Activated naive CD4-positive, alpha-beta T cell treated with anti-CD3 and anti-CD28 coated beads for 36 hours (primary cell): ENCODE data around the gene PDE12. TPM values are rescaled to one million over a fixed set of nuclear protein-coding genes. Genes with fewer than 3 reads are reported as not detected.
A peak's percentile ranks its signal among the peaks of the same experiment; 100 is the strongest.

ENCODE experiments used
- CTCF ChIA-PET: fragments of 350-600 bp; sonication (Branson Sonifier 250); formaldehyde crosslinking; loops from one replicate; lab custom pipeline; 2021; ENCODE audit warnings: antibody characterized with exemption; lab: Charles Lee
- DNase-seq: peaks from one replicate; pipeline ENCODE4 v3.0.0-alpha.2; 2020
- H3K27ac Mint-ChIP-seq: one replicate; pipeline ENCODE4 v1.8.0; 2021; ENCODE audit warnings: mild to moderate bottlenecking, mixed read lengths
- H3K27me3 Mint-ChIP-seq: one replicate; pipeline ENCODE4 v1.8.0; 2021; ENCODE audit warnings: low read depth, mixed read lengths
- H3K36me3 Mint-ChIP-seq: one replicate; pipeline ENCODE4 v1.8.0; 2021; ENCODE audit warnings: low read depth, mixed read lengths
- H3K4me1 Mint-ChIP-seq: one replicate; pipeline ENCODE4 v1.8.0; 2021; ENCODE audit warnings: low read depth, mixed read lengths
- H3K4me3 Mint-ChIP-seq: one replicate; pipeline ENCODE4 v1.8.0; 2021; ENCODE audit warnings: mild to moderate bottlenecking, moderate library complexity, mixed read lengths
- H3K9me3 Mint-ChIP-seq: one replicate; pipeline ENCODE4 v1.8.0; 2021; ENCODE audit warnings: mixed read lengths
- intact Hi-C: fragments of 100-400 bp; cut with micrococcal nuclease; formaldehyde crosslinking; loops from one replicate; pipeline ENCODE4 v1.15.1; 2023
- total RNA-seq, 2 experiments: library from RNA; stranded (reverse); gene quantifications; one replicate each; pipeline ENCODE4 v1.2.3, GENCODE V29; 2021

The PDE12 gene, protein sequence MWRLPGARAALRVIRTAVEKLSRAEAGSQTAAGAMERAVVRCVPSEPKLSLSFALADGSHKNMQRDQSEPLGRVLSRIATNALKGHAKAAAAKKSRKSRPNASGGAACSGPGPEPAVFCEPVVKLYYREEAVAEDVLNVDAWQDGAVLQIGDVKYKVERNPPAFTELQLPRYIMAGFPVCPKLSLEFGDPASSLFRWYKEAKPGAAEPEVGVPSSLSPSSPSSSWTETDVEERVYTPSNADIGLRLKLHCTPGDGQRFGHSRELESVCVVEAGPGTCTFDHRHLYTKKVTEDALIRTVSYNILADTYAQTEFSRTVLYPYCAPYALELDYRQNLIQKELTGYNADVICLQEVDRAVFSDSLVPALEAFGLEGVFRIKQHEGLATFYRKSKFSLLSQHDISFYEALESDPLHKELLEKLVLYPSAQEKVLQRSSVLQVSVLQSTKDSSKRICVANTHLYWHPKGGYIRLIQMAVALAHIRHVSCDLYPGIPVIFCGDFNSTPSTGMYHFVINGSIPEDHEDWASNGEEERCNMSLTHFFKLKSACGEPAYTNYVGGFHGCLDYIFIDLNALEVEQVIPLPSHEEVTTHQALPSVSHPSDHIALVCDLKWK
- 10 to 100 TPM; 15.3 to 15.6 TPM for total RNA-seq

DNA sequence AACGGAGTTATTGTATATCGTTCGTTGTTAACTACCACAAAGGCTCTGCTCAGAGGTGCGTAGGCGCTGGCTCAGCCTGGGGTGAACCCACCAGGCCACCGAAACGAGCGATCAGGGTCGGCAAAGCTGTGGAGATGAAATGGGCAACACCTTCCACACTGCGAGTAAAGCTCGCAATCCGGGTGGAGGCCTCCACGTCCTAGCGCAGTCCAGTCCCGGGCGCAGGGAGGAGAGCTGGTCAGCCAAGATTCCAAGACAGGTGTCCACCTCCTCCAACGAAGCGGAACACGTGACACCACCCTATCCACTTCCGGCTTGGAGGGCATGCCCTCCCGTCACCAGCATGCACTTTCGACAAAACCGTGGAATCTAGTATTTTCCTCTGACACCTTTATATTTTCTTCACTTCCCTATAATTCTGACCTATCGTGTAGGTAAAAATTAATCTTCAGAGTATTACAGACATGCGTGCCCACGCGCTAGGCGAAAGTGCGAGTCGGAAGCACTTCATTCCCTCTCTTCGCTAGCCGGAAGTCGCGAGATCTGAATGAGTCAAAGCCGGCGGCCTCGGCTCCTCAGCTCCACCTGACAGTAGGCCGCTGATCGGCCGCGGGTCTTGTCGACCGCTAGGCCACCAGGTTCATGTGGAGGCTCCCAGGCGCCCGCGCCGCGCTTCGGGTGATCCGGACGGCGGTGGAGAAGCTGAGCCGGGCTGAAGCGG is at the start of gene PDE12:
PDE12 (plus strand) TSS at position 537 of the 721 bp plus-strand sequence; CDS start at position 643, 106 bp downstream.
- H3K27me3 Mint-ChIP-seq, result no peaks in the 10 kb centered on the region
- peak; percentile 89 for DNase-seq
- peaks cover 33% of the 10 kb centered on the region for H3K4me1 Mint-ChIP-seq
- peaks cover 23% of the 10 kb centered on the region for H3K36me3 Mint-ChIP-seq
- H3K27ac Mint-ChIP-seq, result peak within 1 kb of the TSS; percentile 98
- peak within 1 kb of the TSS; percentile 98 for H3K4me3 Mint-ChIP-seq
- H3K9me3 Mint-ChIP-seq, result no peaks in the 10 kb centered on the region
- CTCF ChIA-PET, result interaction anchor here (0.6 to 1.7 kb wide), 4 partner anchors 158 to 308 kb away, joined by 4 to 7 read pairs (median 5); no protein-coding TSS in a partner anchor
- intact Hi-C loops, result loop anchor here (1.0 to 10.0 kb wide), 8 partner anchors 41 to 874 kb away; partner anchors contain the start of genes APPL1, ARF4, SLMAP and TASOR

DNA sequence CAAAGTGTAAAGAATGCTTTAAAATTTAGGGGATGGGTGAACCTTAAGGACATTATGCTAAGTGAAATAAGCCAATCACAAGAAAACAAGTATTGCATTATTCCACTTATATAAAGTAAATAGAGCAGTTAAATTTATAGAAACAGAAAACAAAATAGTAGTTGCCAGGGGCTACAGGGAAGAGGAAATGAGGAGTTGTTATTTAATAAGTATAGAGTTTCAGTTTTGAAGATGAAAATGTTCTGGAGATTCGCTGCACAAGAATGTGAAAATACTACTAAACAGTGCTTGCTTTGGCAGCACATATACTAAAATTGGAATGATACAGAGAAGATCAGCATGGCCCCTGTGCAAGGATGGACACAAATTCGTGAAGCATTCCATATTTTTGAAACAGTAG is 43.9 kb upstream of the PDE12 start:
- CTCF ChIA-PET, result no interaction called here
- H3K36me3 Mint-ChIP-seq, result no peaks in the 10 kb centered on the region
- H3K27me3 Mint-ChIP-seq, result no peaks in the 10 kb centered on the region
- intact Hi-C loops, result no loop called here
- DNase-seq, result no peak
- no peak overlapping the region for H3K27ac Mint-ChIP-seq
- no peaks in the 10 kb centered on the region for H3K9me3 Mint-ChIP-seq
- no peaks in the 10 kb centered on the region for H3K4me1 Mint-ChIP-seq
- H3K4me3 Mint-ChIP-seq, result no peak overlapping the region

DNA sequence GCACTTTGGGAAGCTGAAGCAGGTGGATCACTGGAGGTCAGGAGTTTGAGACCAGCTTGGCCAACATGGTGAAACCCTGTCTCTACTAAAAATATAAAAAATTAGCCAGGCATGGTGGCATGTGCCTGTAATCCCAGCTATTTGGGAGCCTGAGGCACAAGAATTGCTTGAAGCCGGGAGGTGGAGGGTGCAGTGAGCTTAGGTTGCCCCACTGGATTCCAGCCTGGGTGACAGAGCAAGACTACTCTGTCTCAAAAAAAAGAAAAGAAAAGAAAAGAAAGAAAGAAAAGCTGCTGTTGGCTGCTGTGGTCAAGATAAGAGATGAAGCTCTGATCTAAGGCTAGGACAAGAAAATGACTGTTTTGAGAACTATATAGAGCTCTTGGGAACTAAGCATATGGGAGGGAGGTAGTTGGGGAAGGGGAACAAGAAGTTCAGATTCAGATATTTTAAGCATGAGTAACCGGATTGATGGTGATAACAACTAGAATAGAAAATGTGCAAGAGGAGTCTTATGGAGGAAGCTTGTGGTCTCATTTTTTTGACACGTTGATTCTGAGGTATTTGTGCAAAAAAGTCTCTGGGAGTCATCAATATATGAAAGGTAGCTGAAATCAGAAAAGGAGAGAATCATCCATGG is 37.7 kb upstream of the PDE12 start:
- no peak for DNase-seq
- intact Hi-C loops, result no loop called here
- Mint-ChIP-seq H3K9me3 (no peaks in the 10 kb centered on the region), H3K27me3 (no peaks in the 10 kb centered on the region), H3K36me3 (no peaks in the 10 kb centered on the region), H3K27ac (no peak overlapping the region), H3K4me1 (no peaks in the 10 kb centered on the region), H3K4me3 (no peak overlapping the region)
- CTCF ChIA-PET, result interaction anchor here (0.5 kb wide), 1 partner anchor 116 kb away, joined by 3 read pairs; no protein-coding TSS in a partner anchor

DNA sequence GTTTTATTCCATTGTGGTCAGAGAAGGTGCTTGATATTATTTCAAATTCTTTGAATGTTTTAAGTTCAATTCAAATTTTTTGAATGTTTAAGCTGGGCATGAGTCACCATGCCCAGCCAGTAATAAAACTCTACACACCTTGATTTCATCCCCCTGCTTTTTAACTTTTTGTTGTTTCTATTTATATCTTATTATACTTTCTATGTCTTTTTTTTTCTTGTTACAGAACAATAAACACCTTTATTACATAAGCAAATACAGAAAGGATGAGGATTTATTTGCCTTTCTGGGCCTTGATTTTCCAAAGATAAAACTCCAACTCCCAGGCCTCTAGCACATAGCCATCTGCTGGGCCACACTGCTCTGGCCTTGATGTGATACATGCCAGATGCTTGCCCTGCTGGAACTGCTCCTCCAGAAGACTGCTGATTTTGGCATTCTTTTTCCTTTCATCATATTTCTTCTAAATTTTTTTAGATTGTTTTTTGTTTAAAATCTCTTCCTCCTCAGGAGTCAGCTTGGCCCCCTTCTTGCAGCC is 25.9 kb upstream of the PDE12 start:
- DNase-seq, result no peak
- Mint-ChIP-seq H3K4me3 (no peak overlapping the region), H3K4me1 (no peaks in the 10 kb centered on the region), H3K27me3 (no peaks in the 10 kb centered on the region), H3K9me3 (peaks cover under 1% of the 10 kb centered on the region), H3K27ac (no peak overlapping the region), H3K36me3 (no peaks in the 10 kb centered on the region)
- intact Hi-C loops, result no loop called here
- CTCF ChIA-PET, result interaction anchor here (0.7 to 1.1 kb wide), 2 partner anchors 27 to 105 kb away, joined by 3 read pairs; no protein-coding TSS in a partner anchor

DNA sequence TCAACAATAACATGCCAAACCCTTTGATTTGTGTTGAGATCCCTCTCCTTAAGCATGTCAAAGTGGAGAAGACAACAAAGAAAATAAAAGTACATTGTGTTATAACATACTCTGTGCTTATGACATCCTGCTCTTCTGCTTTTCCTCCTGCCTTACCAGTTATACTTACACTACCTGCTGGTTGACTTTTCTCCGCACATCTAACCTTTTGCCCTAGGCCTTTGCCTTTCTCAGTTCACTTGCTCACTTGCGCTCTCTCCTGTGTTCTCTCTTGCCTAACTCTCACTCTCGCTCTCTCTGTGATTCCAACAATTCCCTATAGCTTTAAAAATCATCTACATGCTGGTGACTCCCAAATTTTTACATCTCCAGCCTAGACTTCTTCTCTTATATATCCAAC is 17.6 kb upstream of the PDE12 start:
- no peaks in the 10 kb centered on the region for H3K27me3 Mint-ChIP-seq
- H3K27ac Mint-ChIP-seq, result no peak overlapping the region
- H3K9me3 Mint-ChIP-seq, result peaks cover 3% of the 10 kb centered on the region
- no peaks in the 10 kb centered on the region for H3K4me1 Mint-ChIP-seq
- intact Hi-C loops, result no loop called here
- no peak for DNase-seq
- no peak overlapping the region for H3K4me3 Mint-ChIP-seq
- CTCF ChIA-PET, result no interaction called here
- H3K36me3 Mint-ChIP-seq, result no peaks in the 10 kb centered on the region

DNA sequence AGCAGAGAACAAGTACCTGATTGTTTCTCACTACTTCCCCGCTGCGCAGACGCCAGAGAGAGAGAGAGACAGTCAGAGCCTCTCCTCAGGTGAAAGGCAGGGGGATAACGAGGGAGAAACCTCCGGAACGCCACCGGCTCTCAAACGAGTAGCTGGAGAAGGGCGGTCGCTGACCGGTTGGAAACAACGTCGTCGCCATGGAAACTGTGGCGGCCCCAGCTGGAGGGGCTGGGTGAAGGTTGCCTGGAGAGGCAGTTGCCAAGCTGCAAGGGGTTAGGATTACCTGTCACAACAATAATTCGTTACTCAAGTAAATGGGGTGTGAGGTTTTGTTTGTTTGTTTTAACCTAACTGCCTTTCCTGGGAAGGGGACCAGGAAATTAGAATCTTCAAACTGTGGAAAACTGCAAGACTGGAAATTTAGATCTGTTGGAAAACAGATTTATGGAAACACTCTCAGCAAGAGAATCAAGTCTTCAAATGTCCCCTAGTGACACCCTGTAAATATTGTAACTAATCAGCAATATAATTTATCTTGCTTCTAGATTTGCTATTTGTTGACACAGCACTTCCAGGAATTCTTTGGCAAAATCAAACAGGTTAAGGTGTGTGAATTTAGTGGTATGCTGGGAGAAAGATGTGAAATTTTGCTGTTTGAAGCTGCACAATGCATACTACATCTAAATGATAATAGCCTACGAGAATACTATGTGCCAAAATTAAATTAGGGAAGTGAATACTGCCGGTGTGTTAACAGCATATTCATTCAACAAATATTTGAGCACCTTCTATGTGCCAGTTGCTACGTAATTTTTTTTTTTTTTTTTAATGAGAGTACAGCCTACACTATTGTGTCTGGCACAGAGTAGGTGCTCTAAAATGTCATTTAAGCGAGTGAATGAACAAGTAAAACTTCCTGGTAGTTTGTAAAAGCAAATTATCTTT is 11.6 kb upstream of the PDE12 start, which contains the start of gene DNAH12:
DNAH12 (minus strand) TSS at position 164 of the 945 bp plus-strand sequence. CDS start 1,474 bp downstream, outside the sequence.
- H3K4me1 Mint-ChIP-seq, result peaks cover 8% of the 10 kb centered on the region
- peak; percentile 31 for DNase-seq
- no peak within 1 kb of the TSS for H3K27ac Mint-ChIP-seq
- no peaks in the 10 kb centered on the region for H3K9me3 Mint-ChIP-seq
- H3K36me3 Mint-ChIP-seq, result no peaks in the 10 kb centered on the region
- peaks cover 2% of the 10 kb centered on the region for H3K27me3 Mint-ChIP-seq
- CTCF ChIA-PET, result no interaction called here
- intact Hi-C loops, result no loop called here
- no peak within 1 kb of the TSS for H3K4me3 Mint-ChIP-seq

DNA sequence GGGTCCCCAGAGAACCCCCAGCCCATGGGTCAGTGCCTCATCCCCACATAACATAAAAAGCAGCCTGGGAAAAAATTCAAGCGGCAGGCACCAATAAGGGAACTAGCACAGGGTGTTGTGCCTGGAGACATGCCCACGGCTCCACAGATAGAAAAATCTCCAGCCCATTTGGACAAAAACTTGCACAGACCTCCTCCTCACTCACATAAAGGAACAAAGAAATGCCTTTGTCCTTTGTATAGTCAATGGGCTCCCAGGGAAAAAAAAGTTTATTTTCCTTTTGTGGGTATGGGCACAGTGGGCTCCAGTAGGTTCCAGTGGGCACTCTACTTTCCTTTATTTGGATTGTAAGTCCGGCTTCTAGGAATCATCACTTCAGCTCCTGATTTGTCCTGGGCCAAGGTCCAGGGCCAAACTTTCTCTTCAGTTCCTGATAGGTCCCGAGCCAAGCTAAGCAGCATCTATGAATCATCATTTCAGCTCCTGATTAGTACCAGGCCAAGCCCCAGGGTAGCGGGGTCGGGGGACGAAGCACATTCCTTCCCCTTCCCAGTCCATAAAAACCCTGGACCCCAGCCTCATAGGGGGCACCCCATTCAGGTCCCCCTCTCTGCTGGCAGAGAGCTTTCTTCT is 10.3 kb upstream of the PDE12 start:
- CTCF ChIA-PET, result no interaction called here
- intact Hi-C loops, result no loop called here
- no peak overlapping the region for H3K27ac Mint-ChIP-seq
- DNase-seq, result no peak
- H3K9me3 Mint-ChIP-seq, result no peaks in the 10 kb centered on the region
- peaks cover 2% of the 10 kb centered on the region for H3K27me3 Mint-ChIP-seq
- peaks cover 8% of the 10 kb centered on the region for H3K4me1 Mint-ChIP-seq
- no peak overlapping the region for H3K4me3 Mint-ChIP-seq
- no peaks in the 10 kb centered on the region for H3K36me3 Mint-ChIP-seq

DNA sequence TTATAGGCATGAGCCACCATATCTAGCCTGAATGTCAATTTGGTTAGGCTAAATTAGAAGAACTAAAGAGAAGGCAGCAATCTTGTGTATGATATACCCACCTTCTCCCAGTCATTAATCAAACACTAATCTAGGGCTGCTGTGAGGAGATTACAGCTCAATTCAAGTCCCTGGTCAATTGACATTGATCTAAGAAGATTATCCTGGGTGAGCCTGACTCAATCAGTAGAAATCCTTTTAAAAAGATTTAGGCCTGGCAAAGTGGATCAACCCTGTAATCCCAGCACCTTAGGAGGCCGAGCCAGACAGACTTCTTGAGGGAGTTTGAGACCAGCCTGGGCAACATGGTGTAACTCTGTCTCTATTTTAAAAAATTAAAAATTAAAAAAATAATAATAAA is 9.5 kb upstream of the PDE12 start:
- DNase-seq, result no peak
- intact Hi-C loops, result no loop called here
- Mint-ChIP-seq H3K27me3 (peaks cover 2% of the 10 kb centered on the region), H3K27ac (no peak overlapping the region), H3K9me3 (no peaks in the 10 kb centered on the region), H3K4me1 (peaks cover 8% of the 10 kb centered on the region), H3K4me3 (no peak overlapping the region), H3K36me3 (no peaks in the 10 kb centered on the region)
- CTCF ChIA-PET, result no interaction called here

DNA sequence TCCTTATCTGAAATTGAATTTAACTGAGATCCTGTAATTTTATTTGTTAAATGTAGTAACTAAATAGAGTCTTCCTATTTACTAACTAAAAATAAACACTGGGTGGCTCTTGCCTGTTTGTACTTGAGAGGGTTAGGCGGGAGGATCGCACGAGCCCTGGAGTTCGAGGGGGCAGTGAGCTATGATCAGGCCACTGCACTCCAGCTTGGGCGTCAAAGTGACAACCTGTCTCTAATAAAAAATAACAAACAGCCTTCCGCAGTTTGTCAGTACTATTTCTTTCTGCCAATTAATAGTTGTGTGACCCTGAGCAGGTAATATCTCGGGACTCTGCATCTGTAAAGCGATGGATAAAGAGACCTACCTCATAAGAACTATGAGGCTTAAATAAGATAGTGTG is 768 bp upstream of the PDE12 start:
- intact Hi-C loops, result loop anchor here (5.0 to 10.0 kb wide), 2 partner anchors 381 to 873 kb away; partner anchors contain the start of gene TASOR
- H3K27ac Mint-ChIP-seq, result peak overlapping the region; percentile 98
- H3K27me3 Mint-ChIP-seq, result no peaks in the 10 kb centered on the region
- peak overlapping the region; percentile 98 for H3K4me3 Mint-ChIP-seq
- H3K36me3 Mint-ChIP-seq, result peaks cover 23% of the 10 kb centered on the region
- no peaks in the 10 kb centered on the region for H3K9me3 Mint-ChIP-seq
- H3K4me1 Mint-ChIP-seq, result peaks cover 27% of the 10 kb centered on the region
- CTCF ChIA-PET, result interaction anchor here (1.7 kb wide), 1 partner anchor 301 kb away, joined by 6 read pairs; no protein-coding TSS in a partner anchor
- no peak for DNase-seq

DNA sequence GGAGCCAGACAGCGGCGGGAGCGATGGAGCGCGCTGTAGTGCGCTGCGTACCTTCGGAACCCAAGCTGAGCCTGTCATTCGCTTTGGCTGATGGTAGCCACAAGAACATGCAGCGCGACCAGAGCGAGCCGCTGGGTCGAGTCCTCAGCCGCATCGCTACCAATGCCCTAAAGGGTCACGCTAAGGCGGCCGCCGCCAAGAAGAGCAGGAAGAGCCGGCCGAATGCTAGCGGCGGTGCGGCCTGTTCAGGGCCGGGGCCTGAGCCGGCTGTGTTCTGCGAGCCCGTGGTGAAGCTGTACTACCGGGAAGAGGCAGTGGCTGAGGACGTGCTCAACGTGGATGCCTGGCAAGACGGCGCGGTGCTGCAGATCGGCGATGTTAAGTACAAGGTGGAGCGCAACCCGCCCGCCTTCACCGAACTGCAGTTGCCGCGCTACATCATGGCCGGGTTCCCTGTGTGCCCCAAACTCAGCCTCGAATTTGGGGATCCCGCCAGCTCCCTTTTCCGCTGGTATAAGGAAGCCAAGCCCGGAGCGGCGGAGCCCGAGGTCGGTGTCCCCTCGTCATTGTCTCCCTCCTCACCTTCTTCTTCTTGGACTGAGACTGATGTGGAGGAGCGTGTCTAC is 498 bp downstream of the PDE12 start:
- no peaks in the 10 kb centered on the region for H3K27me3 Mint-ChIP-seq
- CTCF ChIA-PET, result interaction anchor here (0.6 to 1.5 kb wide), 4 partner anchors 159 to 328 kb away, joined by 3 to 7 read pairs (median 4); no protein-coding TSS in a partner anchor
- intact Hi-C loops, result loop anchor here (1.0 to 10.0 kb wide), 8 partner anchors 41 to 874 kb away; partner anchors contain the start of genes APPL1, ARF4, SLMAP and TASOR
- H3K4me3 Mint-ChIP-seq, result peak overlapping the region; percentile 98
- peak; percentile 41 for DNase-seq
- peak overlapping the region; percentile 98 for H3K27ac Mint-ChIP-seq
- H3K9me3 Mint-ChIP-seq, result no peaks in the 10 kb centered on the region
- H3K4me1 Mint-ChIP-seq, result peaks cover 37% of the 10 kb centered on the region
- peaks cover 24% of the 10 kb centered on the region for H3K36me3 Mint-ChIP-seq
